B cell (primary cell): ENCODE measurements around the gene GRK5. TPM values are rescaled to one million over a fixed set of nuclear protein-coding genes. Genes with fewer than 3 reads are reported as not detected.

Experiments used
- ATAC-seq: fragments of 200-7000 bp; cut with Tn5 transposase; one replicate; pipeline ENCODE4 v1.10.0; 2021; ENCODE audit warnings: low read depth, mild to moderate bottlenecking, moderate number of reproducible peaks, moderate library complexity
- CTCF ChIA-PET: fragments of 350-600 bp; sonication (Branson Sonifier 250); formaldehyde crosslinking; loops from one replicate; lab custom pipeline; 2021; ENCODE audit warnings: antibody characterized with exemption, inconsistent platforms; lab: Charles Lee
- POLR2A ChIA-PET: fragments of 350-600 bp; sonication (Branson Sonifier 250); formaldehyde crosslinking; loops from one replicate; lab custom pipeline; 2021; ENCODE audit warnings: antibody characterized with exemption; lab: Charles Lee
- DNase-seq: peaks from one replicate; pipeline ENCODE4 v3.0.0; 2013
- H2AFZ ChIP-seq: 2 replicates; pipeline ENCODE4 v1.6.1; 2012; ENCODE audit warnings: mild to moderate bottlenecking, low read depth, low read length; ENCODE audit not compliant: insufficient read depth, poor library complexity, severe bottlenecking
- H3K27ac ChIP-seq, 2 donors: 1 replicate in 1 of 2; 2 replicates in 1 of 2; pipeline ENCODE4 v1.5.1; 2012 to 2013; ENCODE audit warnings: low read length in 2 of 2, mild to moderate bottlenecking in 2 of 2, moderate library complexity in 1 of 2
- H3K27me3 ChIP-seq, 4 experiments: fragments of 200-600 bp in 1 of 4; sonication (generic) in 1 of 4; replicated peaks in 1 of 4; 1 replicate in 2 of 4; 2 replicates in 2 of 4; pipeline versions ENCODE4 v1.6.1 to v1.7.0; 2013 to 2016; ENCODE audit warnings: low read length in 3 of 4, mild to moderate bottlenecking in 2 of 4, mixed read lengths in 1 of 4, moderate library complexity in 1 of 4; ENCODE audit not compliant: insufficient read depth in 4 of 4, control insufficient read depth in 3 of 4; ENCODE audit errors: control extremely low read depth in 1 of 4
- H3K36me3 ChIP-seq, 2 experiments: replicated peaks in 1 of 2; 1 replicate in 1 of 2; 2 replicates in 1 of 2; pipeline versions ENCODE4 v1.6.1 to v1.7.1; 2013; ENCODE audit warnings: low read length in 1 of 2; ENCODE audit not compliant: insufficient read depth in 2 of 2, control insufficient read depth in 1 of 2; ENCODE audit errors: control extremely low read depth in 1 of 2, extremely low read depth in 1 of 2
- H3K4me1 ChIP-seq, 2 donors: fragments of 200-600 bp in 1 of 2; sonication (generic) in 1 of 2; 1 replicate in 1 of 2; 2 replicates in 1 of 2; pipeline versions ENCODE4 v1.5.1 to v1.6.1; 2013 to 2017; ENCODE audit warnings: low read length in 2 of 2; ENCODE audit not compliant: control insufficient read depth in 2 of 2, insufficient read depth in 2 of 2
- H3K4me2 ChIP-seq: replicated peaks from 2 replicates; pipeline ENCODE3; 2012; ENCODE audit warnings: mild to moderate bottlenecking, low read depth, low read length; ENCODE audit not compliant: poor library complexity, severe bottlenecking
- H3K4me3 ChIP-seq, 5 experiments: fragments of 200-600 bp in 1 of 5; sonication (generic) in 1 of 5; 1 replicate in 3 of 5; 2 replicates in 2 of 5; pipeline versions ENCODE4 v1.5.1 to v1.7.0; 2011 to 2016; ENCODE audit warnings: low read length in 4 of 5, mild to moderate bottlenecking in 4 of 5, low read depth in 2 of 5, control low read depth in 1 of 5, moderate library complexity in 1 of 5; ENCODE audit not compliant: insufficient read depth in 1 of 5; ENCODE audit errors: control extremely low read depth in 1 of 5, extremely low read depth in 1 of 5
- H3K79me2 ChIP-seq: fragments of 200-600 bp; sonication (generic); one replicate; pipeline ENCODE4 v1.6.0; 2016; ENCODE audit warnings: low read length; ENCODE audit not compliant: control insufficient read depth, insufficient read depth
- H3K9ac ChIP-seq: fragments of 200-600 bp; sonication (generic); 2 replicates; pipeline ENCODE4 v1.6.1; 2017; ENCODE audit warnings: mild to moderate bottlenecking, low read length, moderate library complexity
- H3K9me3 ChIP-seq, 3 donors: one replicate each; pipeline versions ENCODE4 v1.6.1 to v1.7.1; 2013; ENCODE audit warnings: low read length in 2 of 3; ENCODE audit not compliant: control insufficient read depth in 2 of 3, insufficient read depth in 1 of 3; ENCODE audit errors: control extremely low read depth in 1 of 3
- H4K20me1 ChIP-seq: 2 replicates; pipeline ENCODE4 v1.6.0; 2012; ENCODE audit warnings: mild to moderate bottlenecking, low read length; ENCODE audit not compliant: insufficient read depth, control insufficient read depth, poor library complexity, severe bottlenecking
- H3K27ac Mint-ChIP-seq: one replicate; pipeline ENCODE4 v1.8.0; 2021; ENCODE audit warnings: mixed read lengths
- H3K27me3 Mint-ChIP-seq: one replicate; pipeline ENCODE4 v1.8.0; 2021; ENCODE audit warnings: mixed read lengths
- H3K4me1 Mint-ChIP-seq: one replicate; pipeline ENCODE4 v1.8.0; 2021; ENCODE audit warnings: mixed read lengths
- H3K4me3 Mint-ChIP-seq: one replicate; pipeline ENCODE4 v1.8.0; 2021; ENCODE audit warnings: mixed read lengths
- H3K9me3 Mint-ChIP-seq: one replicate; pipeline ENCODE4 v1.8.0; 2022; ENCODE audit warnings: mixed read lengths; ENCODE audit not compliant: insufficient read depth
- EZH2 ChIP-seq: IDR thresholded peaks from 2 replicates; pipeline ENCODE4 v1.6.1; 2012; ENCODE audit warnings: borderline replicate concordance, low read depth, mild to moderate bottlenecking, moderate library complexity, low read length; ENCODE audit not compliant: insufficient read depth, poor library complexity, severe bottlenecking
- WGBS: methylation state at CpG from one replicate; pipeline ENCODE4 v1.1.5; 2013; ENCODE audit warnings: missing lambda C conversion rate; ENCODE audit not compliant: insufficient coverage; 5-methylcytosine and 5-hydroxymethylcytosine counted together
- intact Hi-C: fragments of 100-400 bp; cut with micrococcal nuclease; formaldehyde crosslinking; loops from one replicate; pipeline ENCODE4 v1.10.0; 2022
- polyA plus RNA-seq: library from polyadenylated mRNA; depleted of rRNA; stranded (reverse); fragments of >200 nt; gene quantifications from 2 replicates; pipeline ENCODE4 v1.2.3, GENCODE V29; 2012
- total RNA-seq, 2 donors: library from RNA; stranded (reverse); fragments of 120-200 nt in 1 of 2; gene quantifications; 1 replicate in 1 of 2; 2 replicates in 1 of 2; pipeline versions ENCODE4 v1.2.3 to v1.2.4, GENCODE V29; 2013 to 2022
- TF ChIP-seq, protein P1 (sequence below): fragments of 200-600 bp; IDR thresholded peaks from one replicate; pipeline ENCODE4 v1.8.0; 2022; ENCODE audit warnings: antibody characterized with exemption, mild to moderate bottlenecking

The GRK5 gene
- total and polyA plus RNA-seq, 2 donors (not counting 1 experiment from before 2014, with no cell fraction given), result 21.9 to 54.8 TPM

DNA sequence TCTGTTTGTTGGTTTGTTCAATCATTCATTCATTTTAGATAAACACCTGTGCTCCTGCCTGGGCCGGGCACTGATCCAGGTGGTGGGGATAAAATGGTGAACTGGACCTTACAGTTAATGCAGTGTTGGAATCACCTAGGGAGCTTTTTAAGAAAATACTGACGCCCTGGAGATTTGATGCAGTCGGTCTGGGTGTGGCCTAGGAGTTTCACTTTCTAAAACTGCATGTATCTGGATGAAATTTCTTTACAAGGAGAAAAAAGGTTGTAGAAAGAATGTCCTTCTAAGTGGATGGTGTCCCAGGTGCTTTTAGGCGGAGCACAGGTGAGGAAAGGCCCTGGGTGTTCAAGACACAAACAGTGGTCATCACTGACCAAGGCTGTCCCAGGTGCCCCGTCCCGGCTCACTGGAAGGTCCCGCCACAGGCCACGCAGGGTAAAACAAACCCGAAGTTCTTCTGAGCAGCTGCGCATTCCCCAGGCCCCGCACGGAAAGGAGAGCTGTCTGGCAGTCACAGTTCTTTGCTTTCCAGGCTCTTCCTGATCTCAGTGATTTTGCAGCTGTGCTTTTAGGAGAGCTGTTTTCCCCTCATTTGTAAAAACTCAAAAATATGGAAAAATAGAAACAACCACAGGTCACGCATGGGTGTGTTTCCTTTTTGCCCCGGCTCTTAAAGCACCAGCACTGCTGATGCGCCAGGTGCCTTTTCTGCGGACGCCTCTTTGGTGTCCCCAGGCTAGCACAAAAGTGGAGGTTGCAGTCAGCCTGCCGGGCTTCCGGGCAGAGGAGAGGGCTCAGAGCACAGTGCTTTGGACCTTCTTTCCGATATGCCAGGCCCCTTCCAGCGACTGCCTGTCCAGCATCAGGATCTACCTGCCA is 161.9 kb downstream of the GRK5 start:
- Histone ChIP-seq H3K27me3 (no peaks in the 10 kb centered on the region), H3K9me3 (peaks cover 0 to 7% (median 6%) of the 10 kb centered on the region in 3 donors), H3K4me1 (peaks cover 59 to 62% of the 10 kb centered on the region in 2 donors), H3K4me2 (peak overlapping the region; percentile 68), H3K4me3 (peak overlapping the region; percentile 18 to 60 (median 55)), H3K27ac (peak overlapping the region; percentile 73 to 75), H2AFZ (peak overlapping the region; percentile 40), H3K9ac (peak overlapping the region; percentile 59), H3K36me3 (peaks cover 0 to 14% of the 10 kb centered on the region in 2 experiments), H3K79me2 (peaks cover 67% of the 10 kb centered on the region), H4K20me1 (no peaks in the 10 kb centered on the region)
- no peaks in the 10 kb centered on the region for H3K27me3 Mint-ChIP-seq
- H3K27ac Mint-ChIP-seq, result peak overlapping the region; percentile 97
- ATAC-seq, result peak; percentile 76
- POLR2A ChIA-PET, result interaction anchor here (1.0 to 1.1 kb wide), 2 partner anchors 9 to 162 kb away, joined by 3 read pairs; no protein-coding TSS in a partner anchor
- no peak for TF ChIP-seq EZH2
- TF ChIP-seq, protein P1, sequence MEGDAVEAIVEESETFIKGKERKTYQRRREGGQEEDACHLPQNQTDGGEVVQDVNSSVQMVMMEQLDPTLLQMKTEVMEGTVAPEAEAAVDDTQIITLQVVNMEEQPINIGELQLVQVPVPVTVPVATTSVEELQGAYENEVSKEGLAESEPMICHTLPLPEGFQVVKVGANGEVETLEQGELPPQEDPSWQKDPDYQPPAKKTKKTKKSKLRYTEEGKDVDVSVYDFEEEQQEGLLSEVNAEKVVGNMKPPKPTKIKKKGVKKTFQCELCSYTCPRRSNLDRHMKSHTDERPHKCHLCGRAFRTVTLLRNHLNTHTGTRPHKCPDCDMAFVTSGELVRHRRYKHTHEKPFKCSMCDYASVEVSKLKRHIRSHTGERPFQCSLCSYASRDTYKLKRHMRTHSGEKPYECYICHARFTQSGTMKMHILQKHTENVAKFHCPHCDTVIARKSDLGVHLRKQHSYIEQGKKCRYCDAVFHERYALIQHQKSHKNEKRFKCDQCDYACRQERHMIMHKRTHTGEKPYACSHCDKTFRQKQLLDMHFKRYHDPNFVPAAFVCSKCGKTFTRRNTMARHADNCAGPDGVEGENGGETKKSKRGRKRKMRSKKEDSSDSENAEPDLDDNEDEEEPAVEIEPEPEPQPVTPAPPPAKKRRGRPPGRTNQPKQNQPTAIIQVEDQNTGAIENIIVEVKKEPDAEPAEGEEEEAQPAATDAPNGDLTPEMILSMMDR, result no peak
- 6% methylated on average over 20 of the region's 21 CpGs for WGBS
- intact Hi-C loops, result loop anchor here (1.0 to 2.0 kb wide), 5 partner anchors 48 to 162 kb away; partner anchors contain the start of gene GRK5
- peak; percentile 75 for DNase-seq
- CTCF ChIA-PET, result interaction anchor here (0.9 to 1.9 kb wide), 3 partner anchors 63 to 164 kb away, joined by 4 to 6 read pairs (median 5); partner anchors contain the start of gene GRK5
- H3K4me3 Mint-ChIP-seq, result peak overlapping the region; percentile 90
- peaks cover 5% of the 10 kb centered on the region for H3K9me3 Mint-ChIP-seq
- H3K4me1 Mint-ChIP-seq, result peaks cover 66% of the 10 kb centered on the region
